Measurements from ENCODE around the gene CTSH. TPM values are rescaled to one million over a fixed set of nuclear protein-coding genes. Genes with fewer than 3 reads are reported as not detected.
A peak's percentile ranks its signal among the peaks of the same experiment; 100 is the strongest.
"Not testable (repeated sequence)": the region's sequence is repeated elsewhere in the genome, so short reads cannot be mapped to it uniquely, and the experiment has no call there.

The CTSH gene
- total and polyA plus RNA-seq, 4 donors, result 23.2 to 103 (median 65.4) TPM

DNA sequence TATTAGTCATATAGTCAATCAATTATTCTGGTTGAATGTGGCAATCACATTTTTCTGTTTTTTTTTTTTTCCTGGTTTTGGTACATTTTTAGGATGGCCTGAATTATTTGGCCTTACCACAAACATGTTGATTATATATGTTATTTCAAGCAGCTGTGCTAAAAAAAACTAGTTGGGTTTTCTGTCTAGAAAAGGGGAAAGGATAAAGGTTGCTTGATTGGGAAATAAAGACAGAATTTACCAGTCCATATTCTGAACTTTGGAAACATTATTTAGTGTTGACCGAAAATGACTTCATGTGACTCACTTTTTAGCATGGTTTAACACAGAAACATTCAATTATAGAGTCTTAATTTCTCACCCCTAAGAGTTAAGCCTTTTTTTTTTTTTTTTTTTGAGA lies 64.0 kb downstream of the CTSH start:
- intact Hi-C loops (cut with DNase I), result no loop called here
- Histone ChIP-seq H3K27ac (ENCODE audit: low read depth in 1 of 2, low read length in 2 of 2) (no peak overlapping the region), H3K36me3 (ENCODE audit: control insufficient read depth in 1 of 2, insufficient read depth in 2 of 2, low read length in 1 of 2) (no peaks in the 10 kb centered on the region), H3K27me3 (ENCODE audit: control insufficient read depth in 1 of 2, insufficient read depth in 2 of 2, low read length in 1 of 2) (no peaks in the 10 kb centered on the region), H3K9me3 (ENCODE audit: control insufficient read depth, low read length) (no peaks in the 10 kb centered on the region), H3K4me3 (ENCODE audit: low read length in 2 of 2) (no peak overlapping the region), H3K4me1 (ENCODE audit: control insufficient read depth in 1 of 2, insufficient read depth in 2 of 2, low read length in 2 of 2) (peaks cover 0 to 3% of the 10 kb centered on the region in 2 donors)
- DNase-seq (no peak), ATAC-seq (ENCODE audit: low FRiP score) (no peak)
- 70 to 77% methylated on average over 1 of the region's 1 CpG for WGBS, 2 donors

DNA sequence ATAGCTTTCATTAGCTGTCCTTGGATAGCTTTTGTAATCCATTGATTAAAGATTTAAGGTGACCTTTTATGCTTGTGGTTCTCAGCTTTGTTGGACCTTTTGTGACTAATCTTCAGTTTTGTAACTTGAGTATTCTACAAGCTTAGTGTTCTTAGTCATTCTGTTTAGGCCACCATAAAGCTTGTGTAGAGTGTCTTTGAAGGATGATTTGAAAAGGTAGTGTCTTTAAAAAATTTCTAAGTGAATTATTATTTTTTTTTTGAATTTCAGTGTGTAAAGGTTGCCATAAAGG lies 64.7 kb downstream of the CTSH start:
- DNase-seq (no peak), ATAC-seq (ENCODE audit: low FRiP score) (no peak)
- Histone ChIP-seq H3K9me3 (ENCODE audit: control insufficient read depth, low read length) (no peaks in the 10 kb centered on the region), H3K4me3 (ENCODE audit: low read length in 2 of 2) (no peak overlapping the region), H3K4me1 (ENCODE audit: control insufficient read depth in 1 of 2, insufficient read depth in 2 of 2, low read length in 2 of 2) (peaks cover 0 to 3% of the 10 kb centered on the region in 2 donors), H3K27ac (ENCODE audit: low read depth in 1 of 2, low read length in 2 of 2) (no peak overlapping the region), H3K36me3 (ENCODE audit: control insufficient read depth in 1 of 2, insufficient read depth in 2 of 2, low read length in 1 of 2) (no peaks in the 10 kb centered on the region), H3K27me3 (ENCODE audit: control insufficient read depth in 1 of 2, insufficient read depth in 2 of 2, low read length in 1 of 2) (no peaks in the 10 kb centered on the region)
- intact Hi-C loops (cut with DNase I), result no loop called here

DNA sequence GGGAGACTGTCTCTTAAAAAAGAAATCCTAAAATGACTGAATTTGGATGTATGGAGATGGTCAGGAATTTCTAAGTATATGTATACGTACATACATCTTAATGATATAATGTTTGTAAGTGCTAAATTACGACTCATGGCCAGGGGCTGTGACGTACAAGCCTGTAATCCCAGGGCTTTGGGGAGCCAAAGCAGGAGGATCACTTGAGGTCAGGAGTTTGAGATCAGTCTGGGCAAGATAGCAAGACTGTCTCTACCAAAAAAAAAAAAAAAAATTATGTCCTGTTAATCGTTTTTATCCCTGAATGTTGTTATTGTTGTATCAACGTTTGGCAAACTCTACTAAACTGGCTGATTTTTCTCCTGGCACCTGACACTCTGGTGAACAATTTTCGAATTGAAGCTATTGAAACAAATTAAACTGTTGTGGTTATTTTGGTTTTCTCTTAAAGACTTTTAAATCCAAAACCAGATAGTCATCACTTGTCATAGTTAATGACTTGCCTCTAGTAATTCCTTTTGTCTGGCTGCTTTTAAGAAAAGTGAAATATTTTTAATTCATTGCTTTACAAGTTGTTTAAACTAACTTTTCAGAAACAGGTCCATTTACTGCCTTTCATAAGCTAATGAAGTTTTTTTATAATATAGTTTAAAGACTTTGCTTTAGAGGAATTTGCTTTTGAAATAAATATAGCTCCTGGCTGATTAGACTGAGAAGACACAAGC lies 65.2 kb downstream of the CTSH start:
- WGBS, 2 donors, result 7 to 12% methylated on average over 6 of the region's 6 CpGs
- H3K27me3 ChIP-seq (ENCODE audit: control insufficient read depth in 1 of 2, insufficient read depth in 2 of 2, low read length in 1 of 2), result no peaks in the 10 kb centered on the region
- H3K9me3 ChIP-seq (ENCODE audit: control insufficient read depth, low read length), result no peaks in the 10 kb centered on the region
- intact Hi-C loops (cut with DNase I), result loop anchor here (5.0 to 10.0 kb wide), 2 partner anchors 67 to 125 kb away; partner anchors contain the start of gene ADAMTS7 (in 1 of the 2)
- H3K4me1 ChIP-seq (ENCODE audit: control insufficient read depth in 1 of 2, insufficient read depth in 2 of 2, low read length in 2 of 2), result peaks cover 0 to 3% of the 10 kb centered on the region in 2 donors
- no peaks in the 10 kb centered on the region for H3K36me3 ChIP-seq (ENCODE audit: control insufficient read depth in 1 of 2, insufficient read depth in 2 of 2, low read length in 1 of 2)
- H3K4me3 ChIP-seq (ENCODE audit: low read length in 2 of 2), result no peak overlapping the region
- no peak overlapping the region for H3K27ac ChIP-seq (ENCODE audit: low read depth in 1 of 2, low read length in 2 of 2)
- ATAC-seq (ENCODE audit: low FRiP score), result no peak
- DNase-seq, result no peak

DNA sequence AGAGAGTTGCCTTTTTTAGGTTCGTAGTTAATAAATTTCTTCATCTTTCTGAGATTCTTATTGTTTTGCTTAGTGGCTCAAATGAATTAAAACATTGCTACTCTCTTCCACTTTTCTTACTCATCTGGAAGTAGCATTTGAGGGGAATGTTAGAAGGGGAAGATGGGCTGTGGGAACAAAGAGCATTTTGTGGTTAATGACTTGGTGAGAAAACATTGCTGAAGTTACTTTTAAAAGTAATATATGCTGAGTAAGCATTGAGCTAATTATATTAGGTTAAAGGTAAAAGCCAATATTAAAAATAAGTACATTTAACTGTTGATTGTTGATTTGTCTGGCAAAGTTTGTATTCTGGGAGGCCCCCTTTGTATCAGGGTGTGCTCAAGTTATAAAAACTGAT lies 66.5 kb downstream of the CTSH start:
- no peak for DNase-seq
- intact Hi-C loops (cut with DNase I), result loop anchor here (5.0 to 10.0 kb wide), 2 partner anchors 66 to 124 kb away; partner anchors contain the start of gene ADAMTS7 (in 1 of the 2)
- H3K27ac ChIP-seq (ENCODE audit: low read depth in 1 of 2, low read length in 2 of 2), result no peak overlapping the region
- 4 to 8% methylated on average over 1 of the region's 1 CpG for WGBS, 2 donors
- H3K36me3 ChIP-seq (ENCODE audit: control insufficient read depth in 1 of 2, insufficient read depth in 2 of 2, low read length in 1 of 2), result no peaks in the 10 kb centered on the region
- peaks cover 0 to 3% of the 10 kb centered on the region in 2 donors for H3K4me1 ChIP-seq (ENCODE audit: control insufficient read depth in 1 of 2, insufficient read depth in 2 of 2, low read length in 2 of 2)
- H3K4me3 ChIP-seq (ENCODE audit: low read length in 2 of 2), result no peak overlapping the region
- H3K9me3 ChIP-seq (ENCODE audit: control insufficient read depth, low read length), result no peaks in the 10 kb centered on the region
- no peak for ATAC-seq (ENCODE audit: low FRiP score)
- H3K27me3 ChIP-seq (ENCODE audit: control insufficient read depth in 1 of 2, insufficient read depth in 2 of 2, low read length in 1 of 2), result no peaks in the 10 kb centered on the region

DNA sequence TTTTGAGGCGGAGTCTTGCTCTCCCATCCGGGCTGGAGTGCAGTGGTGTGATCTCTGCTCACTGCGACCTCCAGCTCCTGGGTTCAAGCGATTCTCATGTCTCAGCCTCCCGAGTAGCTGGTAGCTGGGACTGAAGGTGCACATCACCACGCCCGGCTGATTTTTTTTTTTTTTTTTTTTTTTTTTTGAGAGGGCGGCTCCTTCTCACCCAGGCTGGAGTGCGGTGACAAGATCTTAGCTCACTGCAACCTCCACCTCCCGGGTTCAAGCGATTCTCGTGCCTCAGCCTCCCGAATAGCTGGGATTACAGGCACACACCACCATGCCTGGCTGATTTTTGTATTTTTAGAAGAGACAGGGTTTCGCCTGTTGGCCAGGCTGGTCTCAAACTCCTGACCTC lies 67.9 kb downstream of the CTSH start:
- H3K27me3 ChIP-seq (ENCODE audit: control insufficient read depth in 1 of 2, insufficient read depth in 2 of 2, low read length in 1 of 2); H3K9me3 ChIP-seq (ENCODE audit: control insufficient read depth, low read length); H3K27ac ChIP-seq (ENCODE audit: low read depth in 1 of 2, low read length in 2 of 2); H3K36me3 ChIP-seq (ENCODE audit: control insufficient read depth in 1 of 2, insufficient read depth in 2 of 2, low read length in 1 of 2); H3K4me1 ChIP-seq (ENCODE audit: control insufficient read depth in 1 of 2, insufficient read depth in 2 of 2, low read length in 2 of 2); ATAC-seq (ENCODE audit: low FRiP score); DNase-seq: not testable (repeated sequence)
- H3K4me3 ChIP-seq (ENCODE audit: low read length in 2 of 2), result peak overlapping the region in 1 of 2 donors; percentile 23
- intact Hi-C loops (cut with DNase I), result loop anchor here (5.0 to 10.0 kb wide), 2 partner anchors 65 to 122 kb away; partner anchors contain the start of gene ADAMTS7 (in 1 of the 2)
- WGBS, 2 donors, result 70 to 76% methylated on average over 14 of the region's 14 CpGs

DNA sequence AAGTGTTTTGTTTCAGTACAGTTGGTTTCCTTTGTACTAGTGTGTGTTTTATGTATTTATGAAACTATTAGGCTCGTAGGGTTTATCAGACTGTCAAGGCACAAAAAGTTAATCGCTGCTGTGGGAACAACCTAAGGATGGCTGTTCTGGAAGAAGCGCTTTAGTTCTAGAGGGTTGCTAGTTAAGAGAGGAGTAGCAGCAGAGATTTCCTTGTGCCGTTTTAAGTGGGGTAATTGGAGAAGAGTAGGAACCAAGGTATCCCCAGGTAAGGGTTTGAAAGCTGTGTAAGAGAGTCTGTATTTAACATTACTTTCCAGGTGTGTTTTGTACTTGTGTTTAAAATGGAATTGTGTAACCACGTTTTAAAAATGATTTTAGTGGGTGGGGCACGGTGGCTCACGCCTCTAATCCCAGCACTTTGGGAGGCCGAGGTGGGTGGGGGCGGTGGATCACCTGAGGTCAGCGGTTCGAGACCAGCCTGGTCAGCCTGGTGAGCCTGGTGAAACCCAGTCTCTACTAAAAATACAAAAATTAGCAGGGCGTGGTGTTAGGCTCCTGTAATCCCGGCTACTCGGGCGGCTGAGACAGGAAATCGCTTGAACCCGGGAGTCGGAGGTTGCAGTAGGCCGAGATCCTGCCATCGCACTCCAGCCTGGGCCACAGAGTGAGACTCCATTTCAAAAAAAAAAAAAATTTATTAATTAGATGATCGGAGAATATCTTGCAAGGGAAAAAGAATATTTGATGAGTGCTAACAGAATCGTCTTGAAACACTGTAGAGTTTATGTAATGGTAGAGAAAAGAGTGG lies 69.5 kb downstream of the CTSH start:
- DNase-seq (peak in 1 of 2 donors; percentile 69), ATAC-seq (ENCODE audit: low FRiP score) (no peak)
- Histone ChIP-seq H3K36me3 (ENCODE audit: control insufficient read depth in 1 of 2, insufficient read depth in 2 of 2, low read length in 1 of 2) (no peaks in the 10 kb centered on the region), H3K27me3 (ENCODE audit: control insufficient read depth in 1 of 2, insufficient read depth in 2 of 2, low read length in 1 of 2) (no peaks in the 10 kb centered on the region), H3K4me3 (ENCODE audit: low read length in 2 of 2) (peak overlapping the region; percentile 61 to 94), H3K4me1 (ENCODE audit: control insufficient read depth in 1 of 2, insufficient read depth in 2 of 2, low read length in 2 of 2) (peaks cover 0 to 3% of the 10 kb centered on the region in 2 donors), H3K9me3 (ENCODE audit: control insufficient read depth, low read length) (no peaks in the 10 kb centered on the region), H3K27ac (ENCODE audit: low read depth in 1 of 2, low read length in 2 of 2) (peak overlapping the region in 1 of 2 donors; percentile 58)
- 34 to 46% methylated on average over 22 of the region's 22 CpGs for WGBS, 2 donors
- intact Hi-C loops (cut with DNase I), result loop anchor here (5.0 to 10.0 kb wide), 2 partner anchors 63 to 121 kb away; partner anchors contain the start of gene ADAMTS7 (in 1 of the 2)

DNA sequence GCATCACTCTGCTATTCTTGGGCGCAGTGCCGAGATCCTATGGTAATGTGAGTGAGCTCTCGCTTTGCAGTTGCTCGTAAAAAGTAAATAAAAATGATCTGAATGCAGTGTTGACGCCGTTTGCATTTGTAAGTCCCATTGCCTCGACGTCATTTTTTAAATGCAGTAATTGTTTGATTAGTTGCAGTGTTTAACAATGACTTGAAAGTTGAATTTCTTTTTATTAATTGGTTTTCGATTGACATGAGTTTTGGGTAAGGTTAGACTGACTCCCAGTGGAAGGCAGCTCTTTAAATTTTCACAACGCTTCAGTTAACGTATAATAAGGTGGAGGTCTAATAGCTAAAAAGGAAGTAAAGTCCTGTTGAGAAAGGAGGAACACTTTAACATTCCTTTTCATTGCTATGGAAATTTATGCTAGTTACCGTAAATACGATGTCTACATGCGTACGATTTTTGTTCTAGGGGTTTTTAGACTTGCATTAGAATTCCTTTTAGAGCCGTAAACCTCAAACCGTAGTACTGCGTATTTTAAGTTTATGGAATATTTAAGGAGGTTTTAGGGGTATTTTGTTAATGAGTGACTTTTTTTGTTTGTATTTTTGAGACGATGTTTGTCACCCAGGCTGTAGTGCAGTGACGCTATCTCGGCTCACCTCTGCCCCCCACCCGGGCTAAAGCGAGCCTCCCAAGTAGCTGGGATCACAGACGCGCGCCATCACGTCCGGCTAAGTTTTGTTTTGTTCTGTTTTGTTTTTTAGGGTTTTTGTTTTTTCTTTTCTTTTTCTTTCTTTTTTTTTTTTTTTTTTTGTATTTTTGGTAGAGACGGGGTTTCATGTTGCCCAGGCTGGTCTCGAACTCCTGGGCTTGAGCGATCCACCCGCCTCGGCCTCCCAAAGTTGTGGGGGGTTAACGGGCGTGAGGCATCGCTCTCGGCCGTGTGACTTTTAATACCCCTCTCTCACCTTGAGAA lies 70.8 kb downstream of the CTSH start:
- no peak for ATAC-seq (ENCODE audit: low FRiP score)
- no peaks in the 10 kb centered on the region for H3K27me3 ChIP-seq (ENCODE audit: control insufficient read depth in 1 of 2, insufficient read depth in 2 of 2, low read length in 1 of 2)
- 0 to 1% methylated on average over 38 of the region's 38 CpGs for WGBS, 2 donors
- H3K4me3 ChIP-seq (ENCODE audit: low read length in 2 of 2), result peak overlapping the region; percentile 61 to 94
- H3K27ac ChIP-seq (ENCODE audit: low read depth in 1 of 2, low read length in 2 of 2), result peak overlapping the region; percentile 97 to 99
- no peaks in the 10 kb centered on the region for H3K36me3 ChIP-seq (ENCODE audit: control insufficient read depth in 1 of 2, insufficient read depth in 2 of 2, low read length in 1 of 2)
- peak; percentile 63 to 82 for DNase-seq
- no peaks in the 10 kb centered on the region for H3K9me3 ChIP-seq (ENCODE audit: control insufficient read depth, low read length)
- H3K4me1 ChIP-seq (ENCODE audit: control insufficient read depth in 1 of 2, insufficient read depth in 2 of 2, low read length in 2 of 2), result peaks cover 0 to 3% of the 10 kb centered on the region in 2 donors
- intact Hi-C loops (cut with DNase I), result loop anchor here (10.0 kb wide), 1 partner anchor 119 kb away; no protein-coding TSS in a partner anchor
